Mesodermal cell (in vitro differentiated cells): Measurements from ENCODE around the gene ITSN1. TPM values are rescaled to one million over a fixed set of nuclear protein-coding genes. Genes with fewer than 3 reads are reported as not detected.
"Not testable (repeated sequence)": the region's sequence is repeated elsewhere in the genome, so short reads cannot be mapped to it uniquely, and the experiment has no call there.

Experiments used
- H3K27ac ChIP-seq: 2 replicates; pipeline ENCODE4 v1.7.0; 2013; ENCODE audit warnings: mild to moderate bottlenecking, low read depth, low read length, moderate library complexity; ENCODE audit not compliant: severe bottlenecking
- H3K36me3 ChIP-seq: 2 replicates; pipeline ENCODE4 v1.7.1; 2013; ENCODE audit warnings: mild to moderate bottlenecking, low read length, moderate library complexity; ENCODE audit not compliant: control insufficient read depth, insufficient read depth
- H3K4me1 ChIP-seq: one replicate; pipeline ENCODE4 v1.7.1; 2013; ENCODE audit warnings: mild to moderate bottlenecking, low read length; ENCODE audit not compliant: insufficient read depth, control insufficient read depth, poor library complexity, severe bottlenecking
- H3K4me3 ChIP-seq: 2 replicates; pipeline ENCODE4 v1.7.0; 2013; ENCODE audit warnings: low read length, control low read depth, mild to moderate bottlenecking; ENCODE audit not compliant: insufficient read depth, poor library complexity, severe bottlenecking; ENCODE audit errors: extremely low read depth
- H3K9me3 ChIP-seq: 2 replicates; pipeline ENCODE4 v1.7.1; 2013; ENCODE audit warnings: mild to moderate bottlenecking, low read length, moderate library complexity; ENCODE audit not compliant: control insufficient read depth
- WGBS, 2 experiments: methylation state at CpG; one replicate each; pipeline ENCODE4 v1.1.5; 2013; ENCODE audit warnings: missing lambda C conversion rate in 2 of 2; ENCODE audit not compliant: insufficient coverage in 2 of 2; 5-methylcytosine and 5-hydroxymethylcytosine counted together
- polyA plus RNA-seq, 2 experiments: library from polyadenylated mRNA; stranded (reverse); fragments of 50-300 nt; gene quantifications; one replicate each; pipeline ENCODE4 v1.2.3, GENCODE V29; 2013

The ITSN1 gene
- polyA plus RNA-seq (2013, experiment 1 of 2) = 59.9 TPM
- polyA plus RNA-seq (2013, experiment 2 of 2) = 56.4 TPM

DNA sequence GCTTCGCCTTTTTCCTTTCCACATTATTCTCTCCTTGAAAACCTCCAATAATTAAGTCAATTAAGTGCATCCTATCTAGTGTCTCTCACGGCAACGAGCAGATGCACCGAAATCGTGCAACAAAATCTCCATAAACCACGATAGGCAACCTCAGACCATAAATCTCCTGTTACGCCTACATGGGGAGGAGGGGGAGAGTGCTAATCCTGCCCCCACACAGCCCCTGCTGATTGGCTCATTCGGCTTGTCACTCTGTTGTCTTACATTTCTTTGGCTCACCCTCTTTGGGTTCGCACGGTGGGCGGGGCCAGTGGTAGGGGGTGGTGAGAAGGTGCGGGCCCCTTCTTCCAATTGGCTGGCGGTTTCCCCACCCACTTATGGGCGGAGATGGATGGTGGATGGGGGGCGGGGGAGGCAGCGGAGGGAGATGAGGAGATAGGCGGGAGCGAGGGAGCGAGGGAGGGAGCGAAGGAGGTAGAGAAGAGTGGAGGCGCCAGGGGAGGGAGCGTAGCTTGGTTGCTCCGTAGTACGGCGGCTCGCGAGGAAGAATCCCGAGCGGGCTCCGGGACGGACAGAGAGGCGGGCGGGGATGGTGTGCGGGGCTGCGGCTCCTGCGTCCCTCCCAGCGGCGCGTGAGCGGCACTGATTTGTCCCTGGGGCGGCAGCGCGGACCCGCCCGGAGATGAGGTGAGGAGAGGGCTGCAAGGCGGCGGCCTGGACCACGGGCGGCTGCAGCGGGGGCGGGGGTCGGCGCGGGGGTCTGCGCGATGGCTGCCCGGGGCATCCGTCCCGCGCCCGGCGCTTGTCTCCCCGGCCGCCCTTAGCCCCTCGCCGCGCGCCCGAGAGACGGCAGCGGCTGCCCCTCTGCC, at the start of gene ITSN1:
TSS of gene ITSN1 (plus strand) at position 475 of the 869 bp plus-strand sequence. CDS start 76,328 bp downstream, outside the sequence.
- Histone ChIP-seq H3K9me3 (no peaks in the 10 kb centered on the region), H3K36me3 (peaks cover 13% of the 10 kb centered on the region), H3K4me1 (peaks cover 17% of the 10 kb centered on the region), H3K4me3 (peak within 1 kb of the TSS; percentile 83), H3K27ac (peak within 1 kb of the TSS; percentile 89)
- WGBS, 2 experiments = 0% methylated on average over 38 to 51 of the region's 71 CpGs

- Histone ChIP-seq H3K27ac (no peak overlapping the region), H3K9me3 (no peaks in the 10 kb centered on the region), H3K36me3 (peaks cover 76% of the 10 kb centered on the region), H3K4me1 (no peaks in the 10 kb centered on the region), H3K4me3 (no peak overlapping the region)
- WGBS, 2 experiments = no CpG with 5 or more reads among the region's 1 CpG
Measured at GRCh38 chr21:33598051-33598450, 44.2 kb upstream of the ITSN1 start.

DNA sequence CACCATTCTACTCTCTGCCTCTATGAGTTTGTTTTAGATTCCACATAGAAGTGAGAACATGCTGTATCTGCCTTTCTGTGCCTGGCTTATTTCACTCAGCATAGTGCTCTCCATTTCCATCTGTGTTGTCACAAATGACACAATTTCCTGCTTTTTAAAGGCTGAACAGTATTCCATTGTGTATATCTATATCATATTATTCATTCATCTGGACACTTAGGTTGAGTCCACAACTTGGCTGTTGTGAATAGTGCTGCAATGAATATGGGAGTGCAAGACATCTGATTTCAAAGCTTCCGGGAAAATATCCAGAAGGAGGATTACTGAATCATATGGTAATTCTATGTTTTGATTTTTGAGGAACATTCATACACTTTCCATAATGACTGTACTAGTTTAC, 33.7 kb upstream of the ITSN1 start:
- Histone ChIP-seq H3K36me3 (peaks cover 61% of the 10 kb centered on the region), H3K4me3 (no peak overlapping the region), H3K27ac (no peak overlapping the region), H3K4me1 (no peaks in the 10 kb centered on the region), H3K9me3 (no peaks in the 10 kb centered on the region)
- WGBS, 2 experiments = no CpG with 5 or more reads among the region's 1 CpG

GRCh38 chr21:33611006-33611744, 31.1 kb upstream of the ITSN1 start:
- Histone ChIP-seq H3K4me1 (no peaks in the 10 kb centered on the region), H3K27ac (no peak overlapping the region), H3K9me3 (no peaks in the 10 kb centered on the region), H3K4me3 (no peak overlapping the region), H3K36me3 (peaks cover 63% of the 10 kb centered on the region)
- 90 to 94% methylated on average over 2 of the region's 7 CpGs for WGBS, 2 experiments

DNA sequence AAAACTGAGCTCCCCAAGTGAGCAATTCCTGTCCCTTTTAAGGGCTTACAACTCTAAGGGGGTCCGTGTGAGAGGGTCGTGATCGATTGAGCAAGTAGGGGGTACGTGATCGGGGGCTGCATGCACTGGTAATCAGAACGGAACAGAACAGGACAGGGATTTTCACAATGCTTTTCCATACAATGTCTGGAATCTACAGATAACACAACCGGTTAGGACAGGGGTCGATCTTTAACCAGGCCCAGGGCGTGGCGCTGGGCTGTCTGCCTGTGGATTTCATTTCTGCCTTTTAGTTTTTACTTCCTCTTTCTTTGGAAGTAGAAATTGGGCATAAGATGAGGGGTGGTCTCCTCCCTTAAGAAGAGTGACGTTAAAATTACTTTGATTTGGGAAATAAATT, 24.7 kb upstream of the ITSN1 start:
- not testable (repeated sequence) for H3K9me3 ChIP-seq, H3K4me1 ChIP-seq, H3K4me3 ChIP-seq, H3K27ac ChIP-seq
- 93 to 97% methylated on average over 7 to 8 of the region's 11 CpGs for WGBS, 2 experiments
- peaks cover 66% of the 10 kb centered on the region for H3K36me3 ChIP-seq

- H3K36me3 ChIP-seq = peaks cover 63% of the 10 kb centered on the region
Measured at GRCh38 chr21:33618407-33618806, 23.9 kb upstream of the ITSN1 start.

GRCh38 chr21:33619726-33620125, 22.6 kb upstream of the ITSN1 start:
- peaks cover 60% of the 10 kb centered on the region for H3K36me3 ChIP-seq

More at GRCh38 chr21:33618407-33618806, 23.9 kb upstream of the ITSN1 start:
- Histone ChIP-seq H3K4me3 (no peak overlapping the region), H3K9me3 (no peaks in the 10 kb centered on the region), H3K4me1 (no peaks in the 10 kb centered on the region), H3K27ac (no peak overlapping the region)
- 88 to 95% methylated on average over 2 of the region's 2 CpGs for WGBS, 2 experiments

GRCh38 chr21:33622253-33622652, 20.0 kb upstream of the ITSN1 start:
- Histone ChIP-seq H3K9me3 (no peaks in the 10 kb centered on the region), H3K27ac (no peak overlapping the region)

More at GRCh38 chr21:33619726-33620125, 22.6 kb upstream of the ITSN1 start:
- H3K4me3 ChIP-seq = no peak overlapping the region
- H3K27ac ChIP-seq = no peak overlapping the region
- H3K9me3 ChIP-seq = no peaks in the 10 kb centered on the region
- WGBS, 2 experiments = 85 to 100% methylated on average over 1 of the region's 4 CpGs
- H3K4me1 ChIP-seq = no peaks in the 10 kb centered on the region

DNA sequence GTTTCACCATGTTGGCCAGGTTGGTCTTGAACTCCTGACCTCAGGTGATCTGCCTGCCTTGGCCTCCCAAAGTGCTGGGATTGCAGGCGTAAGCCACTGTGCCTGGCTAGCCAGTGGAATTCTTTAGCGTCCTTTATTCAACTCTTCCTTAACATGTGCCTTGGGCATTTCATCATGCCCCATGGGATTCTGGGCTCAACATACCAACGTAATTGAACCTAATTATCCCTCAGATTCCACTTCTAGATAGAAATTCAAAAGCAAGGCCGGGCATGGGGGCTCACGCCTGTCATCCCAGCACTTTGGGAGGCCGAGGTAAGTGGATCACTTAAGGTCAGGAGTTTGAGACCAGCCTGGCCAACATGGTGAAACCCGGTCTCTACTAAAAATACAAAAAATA, 16.1 kb upstream of the ITSN1 start:
- H3K4me3 ChIP-seq, H3K27ac ChIP-seq, H3K9me3 ChIP-seq, H3K4me1 ChIP-seq: not testable (repeated sequence)
- WGBS, 2 experiments = 96% methylated on average over 6 to 7 of the region's 7 CpGs
- H3K36me3 ChIP-seq = peaks cover 48% of the 10 kb centered on the region

More at GRCh38 chr21:33622253-33622652, 20.0 kb upstream of the ITSN1 start:
- no peak overlapping the region for H3K4me3 ChIP-seq
- no peaks in the 10 kb centered on the region for H3K4me1 ChIP-seq
- peaks cover 52% of the 10 kb centered on the region for H3K36me3 ChIP-seq

DNA sequence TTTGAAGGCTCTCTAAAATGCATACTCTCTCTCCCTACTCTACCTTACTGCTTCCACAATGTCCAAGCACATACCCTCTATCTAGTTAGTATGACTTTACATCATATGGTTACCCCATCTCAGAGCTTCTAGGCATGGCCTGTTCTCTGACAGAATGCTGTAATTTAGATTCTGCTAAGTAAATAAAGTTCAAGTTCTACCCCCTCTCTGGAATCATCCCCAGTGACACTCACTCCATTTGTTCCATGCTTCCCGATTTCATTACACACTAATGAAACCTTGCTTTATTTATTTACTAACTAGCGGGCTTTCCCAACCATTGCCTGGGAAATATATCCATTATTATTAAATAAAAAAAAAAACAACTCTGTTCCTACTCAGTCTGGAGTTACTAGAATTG, 8.0 kb upstream of the ITSN1 start:
- Histone ChIP-seq H3K4me3 (no peak overlapping the region), H3K4me1 (no peaks in the 10 kb centered on the region), H3K9me3 (no peaks in the 10 kb centered on the region), H3K27ac (no peak overlapping the region), H3K36me3 (peaks cover 19% of the 10 kb centered on the region)
- 100% methylated on average over 1 of the region's 2 CpGs; no CpG with 5 or more reads in 1 of the 2 experiments for WGBS, 2 experiments
